ENCODE results near the gene AGAP1. TPM values are rescaled to one million over a fixed set of nuclear protein-coding genes. Genes with fewer than 3 reads are reported as not detected.

Gene AGAP1
- polyA plus RNA-seq, 5 donors = 14.7 to 19.2 (median 18.4) TPM

GRCh38 chr2:235549735-235550377 is 56.0 kb downstream of the AGAP1 start:
- no peak for DNase-seq

DNA sequence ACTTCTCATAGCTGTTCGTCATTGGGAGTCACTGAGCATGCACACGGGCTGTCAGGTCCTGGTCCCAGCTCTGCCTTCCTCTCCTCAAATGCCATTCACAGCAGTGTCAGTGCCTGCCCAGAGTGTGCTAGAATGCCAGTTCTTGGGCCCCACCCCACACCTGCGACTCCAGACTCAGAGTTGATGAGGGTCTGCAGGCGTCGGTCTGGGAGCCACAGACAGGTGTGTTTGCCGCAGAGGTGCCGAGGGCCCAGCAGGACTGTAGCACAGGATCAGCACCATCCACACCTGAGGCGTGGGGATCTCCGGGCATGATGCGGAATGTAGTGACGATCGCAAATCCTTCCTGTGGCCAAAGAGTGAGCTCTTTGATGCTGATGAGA is 56.5 kb downstream of the AGAP1 start:
- no peak for DNase-seq

- DNase-seq = no peak
Measured at GRCh38 chr2:235550946-235551345, 57.1 kb downstream of the AGAP1 start.

DNA sequence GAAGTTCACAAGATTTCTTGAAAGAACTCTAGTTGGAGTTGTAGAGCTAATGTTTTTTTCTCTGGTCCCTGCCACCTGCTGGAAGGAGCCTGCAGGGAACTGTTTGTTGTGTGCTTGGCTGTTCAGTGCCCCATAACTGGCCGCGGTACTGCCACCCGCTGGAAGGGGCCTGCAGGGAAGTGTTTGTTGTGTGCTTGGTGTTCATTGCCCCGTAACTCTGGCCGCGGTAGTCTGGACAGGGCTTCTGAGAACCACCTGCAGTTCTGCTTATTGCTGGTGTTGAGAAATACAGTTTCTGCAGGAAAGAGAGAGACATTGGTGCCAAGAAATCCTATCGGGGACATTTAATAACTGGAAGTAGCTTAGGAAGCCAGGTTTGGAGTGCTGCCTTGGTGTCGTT is 58.1 kb downstream of the AGAP1 start:
- DNase-seq = no peak

DNA sequence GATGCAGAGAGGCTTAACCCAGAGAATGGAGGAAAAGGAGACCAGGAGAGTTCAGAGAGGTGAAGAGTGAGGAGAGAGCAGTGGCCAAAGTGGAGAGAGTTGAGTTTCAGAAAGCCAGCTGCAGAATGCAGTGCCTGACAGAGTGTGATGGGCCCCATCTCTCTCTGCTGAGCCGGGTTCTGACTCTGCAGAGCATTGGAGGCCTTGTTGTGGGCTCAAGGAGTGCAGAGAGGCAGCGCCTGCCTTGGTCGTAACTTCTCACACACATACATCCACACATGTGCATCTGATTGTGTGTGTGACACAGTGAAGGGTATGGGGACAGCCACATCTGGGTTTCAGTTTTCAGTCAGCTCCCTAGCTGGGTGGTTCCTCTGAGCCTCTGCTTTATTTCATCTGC is 58.8 kb downstream of the AGAP1 start:
- DNase-seq = no peak

- no peak for DNase-seq
Measured at GRCh38 chr2:235553291-235553690, 59.4 kb downstream of the AGAP1 start.

DNA sequence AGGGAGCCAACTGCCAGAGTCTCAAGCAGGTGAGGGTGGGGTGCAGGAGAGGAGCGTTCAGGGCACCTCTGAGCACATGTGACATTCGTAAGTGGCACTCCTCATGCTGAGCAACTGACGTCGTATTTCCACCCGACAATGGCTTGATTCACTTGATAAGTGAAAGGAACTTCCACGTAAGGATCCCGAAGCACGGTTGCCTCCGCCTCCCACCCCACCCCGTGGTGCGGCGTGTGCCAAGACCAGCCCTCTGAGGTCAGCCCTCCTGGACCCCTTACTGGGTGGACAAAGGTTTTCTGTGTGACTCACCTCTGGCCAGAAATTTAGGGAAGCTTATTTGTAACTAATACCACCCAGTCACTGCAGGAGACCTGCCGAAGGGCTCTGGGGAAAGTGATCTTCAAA is 59.9 kb downstream of the AGAP1 start:
- no peak for DNase-seq

GRCh38 chr2:235554385-235554784 is 60.5 kb downstream of the AGAP1 start:
- no peak for DNase-seq

DNA sequence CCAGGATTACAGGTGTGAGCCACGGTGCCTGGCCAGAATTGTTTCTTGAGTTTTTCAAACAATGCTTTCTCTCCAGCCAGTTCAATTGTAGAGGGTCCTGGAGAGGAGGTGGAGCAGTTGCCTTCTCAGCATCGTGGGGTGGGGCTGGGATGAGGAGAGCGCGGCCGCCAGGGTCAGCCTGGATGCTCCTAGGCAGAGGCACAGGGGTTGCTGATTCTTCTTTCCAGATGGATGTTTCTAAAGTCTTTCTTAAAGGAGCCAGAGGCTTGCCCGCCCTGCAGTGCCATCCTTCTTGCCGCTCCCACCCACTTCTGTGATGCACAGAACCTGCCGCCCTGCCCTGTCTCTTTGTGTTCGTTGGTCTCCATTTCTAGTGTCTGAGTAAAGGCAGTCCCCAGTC is 61.1 kb downstream of the AGAP1 start:
- DNase-seq = no peak

GRCh38 chr2:235555371-235555770 is 61.5 kb downstream of the AGAP1 start:
- no peak for DNase-seq

GRCh38 chr2:235556086-235556485 is 62.2 kb downstream of the AGAP1 start:
- no peak for DNase-seq

DNA sequence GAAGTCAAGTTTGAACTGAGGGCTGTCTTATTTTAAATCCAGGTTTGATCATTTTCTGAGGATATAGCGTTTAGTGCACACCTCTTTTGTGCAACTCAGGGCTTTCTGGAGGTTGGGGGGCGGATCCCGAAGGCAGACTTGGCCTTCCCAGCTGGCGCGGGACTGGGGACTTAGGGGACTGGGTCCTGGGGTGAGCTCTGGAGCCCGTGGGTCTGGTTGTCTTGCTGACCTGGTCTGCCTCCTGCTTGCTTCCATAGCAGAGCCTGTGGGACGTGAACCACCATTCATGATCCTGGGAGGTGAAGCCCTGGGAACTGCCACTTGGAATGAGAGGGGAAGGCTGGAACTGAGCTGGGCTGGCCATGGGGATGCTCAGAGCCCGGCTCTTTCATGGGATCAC is 63.1 kb downstream of the AGAP1 start:
- DNase-seq = no peak

DNA sequence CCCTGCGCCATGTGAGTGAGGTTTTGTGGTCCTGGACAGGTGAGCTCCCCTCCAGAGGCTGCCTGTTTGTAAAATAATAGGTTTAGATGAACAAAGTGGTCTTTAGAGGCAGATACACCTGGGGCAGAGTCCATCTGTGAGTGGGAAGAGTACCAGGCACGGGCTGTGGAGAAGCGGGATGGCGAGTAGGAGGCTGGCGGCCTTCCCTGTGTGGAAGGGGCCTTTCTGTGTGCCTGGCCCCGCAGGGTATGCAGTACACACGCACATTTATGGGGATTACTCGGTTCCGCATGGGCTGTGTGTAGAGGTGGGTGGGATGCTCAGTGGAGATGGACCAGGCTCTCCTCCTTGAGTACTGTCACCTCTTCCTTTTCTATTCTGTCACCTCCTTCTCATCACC is 64.1 kb downstream of the AGAP1 start:
- no peak for DNase-seq

GRCh38 chr2:235558572-235558971 is 64.7 kb downstream of the AGAP1 start:
- no peak for DNase-seq

- DNase-seq = no peak
Measured at GRCh38 chr2:235560345-235560744, 66.5 kb downstream of the AGAP1 start.

DNA sequence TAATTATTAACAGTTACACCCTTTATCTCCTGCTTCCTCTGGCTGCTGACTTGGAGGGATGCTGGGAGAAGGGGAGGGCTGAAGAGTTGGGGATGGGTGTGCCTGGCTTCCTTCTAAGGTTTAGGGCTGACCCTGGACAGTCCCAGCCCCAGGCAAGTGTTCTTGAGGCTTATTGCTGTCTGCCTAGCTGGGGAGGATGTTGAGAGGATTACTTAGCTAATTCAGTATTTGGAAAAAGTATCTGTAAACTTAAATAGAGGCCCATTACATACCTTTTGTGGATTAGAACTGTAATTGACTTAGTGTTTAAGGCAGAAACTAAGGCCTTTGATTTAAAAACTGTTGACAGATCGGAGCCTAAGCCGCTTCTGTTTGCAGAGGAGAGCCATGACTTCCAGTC is 67.6 kb downstream of the AGAP1 start:
- DNase-seq = no peak

GRCh38 chr2:235562065-235562747 is 68.4 kb downstream of the AGAP1 start:
- DNase-seq = no peak

DNA sequence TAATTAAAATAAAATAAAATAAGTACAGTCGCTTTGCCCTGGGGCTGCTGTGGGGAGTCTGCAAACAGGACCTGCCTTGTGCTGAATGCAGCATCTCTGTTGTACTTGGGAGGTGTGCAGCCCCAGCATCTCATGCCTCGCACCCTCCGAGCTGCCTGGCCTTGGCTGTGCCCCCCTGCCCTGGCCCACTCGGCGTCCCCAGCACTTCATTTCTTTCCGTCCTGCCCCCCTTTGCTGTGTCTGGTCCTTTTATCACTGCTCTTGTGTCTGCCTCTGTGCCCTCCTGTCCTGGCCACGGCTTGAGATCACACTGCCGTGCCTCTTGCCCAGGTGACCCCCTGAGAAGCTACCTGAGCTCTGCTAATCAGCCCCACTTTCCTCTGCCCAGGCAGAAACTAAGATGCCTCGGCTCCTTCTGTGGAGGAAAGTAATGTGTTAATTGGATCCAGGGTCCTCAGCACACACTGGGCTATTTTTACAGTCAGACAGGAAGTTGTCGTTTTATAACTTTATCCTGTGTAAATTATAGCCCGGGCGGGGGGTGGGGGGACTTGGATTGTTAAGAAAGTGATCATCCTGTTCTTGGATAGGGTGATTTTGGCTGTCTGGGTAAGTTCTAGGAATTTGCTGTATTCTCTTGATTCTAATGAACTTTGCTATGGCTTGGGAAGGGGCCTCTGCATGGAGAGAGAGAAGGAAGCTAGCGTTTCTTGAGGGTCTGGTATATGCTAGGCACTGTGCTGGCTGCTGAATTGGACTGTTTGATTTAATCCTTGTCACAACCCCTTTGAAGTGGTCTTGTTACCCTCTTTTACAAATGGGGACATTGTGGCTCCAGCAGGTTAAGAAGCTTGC is 69.4 kb downstream of the AGAP1 start:
- no peak for DNase-seq

DNA sequence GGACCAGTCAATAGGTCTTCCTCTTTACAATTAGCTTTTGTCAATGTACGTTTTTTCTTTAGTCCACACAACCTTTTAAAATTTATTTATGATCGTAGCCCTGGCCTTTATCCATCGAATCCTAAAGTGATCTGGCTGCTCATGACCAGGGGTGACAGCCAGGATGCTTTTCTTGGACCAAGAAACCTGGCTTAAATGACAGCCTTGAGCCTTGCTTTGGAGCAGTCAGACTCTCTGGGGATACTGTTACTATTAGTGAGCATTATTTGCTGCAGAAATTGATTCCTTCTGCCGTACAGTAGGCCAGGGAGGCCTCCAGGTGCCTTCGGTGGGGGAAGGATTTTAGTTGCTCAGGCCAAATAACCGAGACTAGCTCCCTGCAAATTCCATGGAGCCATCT is 70.2 kb downstream of the AGAP1 start:
- no peak for DNase-seq

DNA sequence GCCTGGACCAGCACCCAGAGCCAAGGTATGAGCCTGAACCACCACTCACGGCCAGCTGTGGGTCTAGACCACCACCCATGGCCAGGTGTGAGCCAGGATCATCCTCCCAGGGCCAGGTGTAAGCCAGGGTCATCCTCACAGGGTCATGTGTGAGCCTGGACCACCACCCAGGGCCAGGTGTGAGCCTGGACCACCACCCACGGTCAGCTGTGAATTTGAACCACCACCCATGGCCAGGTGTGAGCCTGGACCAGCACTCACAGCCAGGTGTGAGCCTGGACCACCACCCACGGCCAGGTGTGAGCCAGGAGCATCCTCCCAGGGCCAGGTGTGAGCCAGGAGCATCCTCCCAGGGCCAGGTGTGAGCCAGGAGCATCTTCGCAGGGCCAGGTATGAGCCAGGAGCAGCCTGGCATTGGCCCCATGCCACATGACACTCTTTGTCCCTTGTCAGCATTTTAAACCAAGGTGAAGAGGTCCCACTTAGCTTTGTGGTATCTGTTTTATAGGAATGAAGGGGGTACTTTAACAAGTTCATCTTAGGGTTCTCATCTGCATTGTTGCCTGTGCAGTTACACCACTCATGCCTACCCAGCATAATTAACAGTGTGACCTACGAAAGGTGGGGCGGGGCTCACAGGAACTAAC is 71.2 kb downstream of the AGAP1 start:
- DNase-seq = no peak

- DNase-seq = no peak
Measured at GRCh38 chr2:235566415-235566814, 72.6 kb downstream of the AGAP1 start.

- no peak for DNase-seq
Measured at GRCh38 chr2:235566931-235567495, 73.2 kb downstream of the AGAP1 start.
